Osteoblast (primary cell): ENCODE measurements around the gene DMKN. TPM values are rescaled to one million over a fixed set of nuclear protein-coding genes. Genes with fewer than 3 reads are reported as not detected.

Experiments
- DNase-seq: peaks from one replicate; pipeline ENCODE4 v3.0.0; 2011; ENCODE audit warnings: low spot score, mixed read lengths; ENCODE audit not compliant: insufficient read length; ENCODE audit errors: missing footprints
- H2AFZ ChIP-seq: 2 replicates; pipeline ENCODE4 v1.6.0; 2011; ENCODE audit warnings: mild to moderate bottlenecking, low read length
- H3K27ac ChIP-seq: 2 replicates; pipeline ENCODE4 v1.5.1; 2011; ENCODE audit warnings: mild to moderate bottlenecking, low read depth, low read length, moderate library complexity
- H3K27me3 ChIP-seq: 2 replicates; pipeline ENCODE4 v1.6.0; 2012; ENCODE audit warnings: mild to moderate bottlenecking, control low read depth, inconsistent platforms, low read length, moderate library complexity; ENCODE audit not compliant: insufficient read depth
- H3K36me3 ChIP-seq: 2 replicates; pipeline ENCODE4 v1.5.1; 2011; ENCODE audit warnings: mild to moderate bottlenecking, low read length, control low read depth, moderate library complexity; ENCODE audit not compliant: insufficient read depth
- H3K4me1 ChIP-seq: 2 replicates; pipeline ENCODE4 v1.5.1; 2011; ENCODE audit warnings: mild to moderate bottlenecking, low read length, control low read depth, moderate library complexity; ENCODE audit not compliant: insufficient read depth
- H3K4me2 ChIP-seq: 2 replicates; pipeline ENCODE4 v1.6.0; 2011; ENCODE audit warnings: mild to moderate bottlenecking, low read length; ENCODE audit not compliant: insufficient read depth
- H3K4me3 ChIP-seq: fragments of 200-600 bp; sonication (generic); 3 replicates; pipeline ENCODE4 v1.5.1; 2012; ENCODE audit warnings: mild to moderate bottlenecking, low read length, inconsistent platforms; ENCODE audit not compliant: insufficient read depth
- H3K79me2 ChIP-seq: 2 replicates; pipeline ENCODE4 v1.6.0; 2012; ENCODE audit warnings: mild to moderate bottlenecking, low read length, control low read depth, inconsistent platforms; ENCODE audit not compliant: insufficient read depth
- H3K9me3 ChIP-seq: 2 replicates; pipeline ENCODE4 v1.5.1; 2011; ENCODE audit warnings: low read depth, low read length, control low read depth
- H4K20me1 ChIP-seq: 2 replicates; pipeline ENCODE4 v1.6.0; 2012; ENCODE audit warnings: mild to moderate bottlenecking, low read length, control low read depth; ENCODE audit not compliant: insufficient read depth
- total RNA-seq: library from RNA; depleted of rRNA; stranded (reverse); fragments of >200 nt; gene quantifications from 2 replicates; pipeline ENCODE4 v1.2.3, GENCODE V29; 2012
- TF ChIP-seq, protein P1 (sequence below): IDR thresholded peaks from 2 replicates; pipeline ENCODE4 v1.5.1; 2011; ENCODE audit warnings: mild to moderate bottlenecking, low read depth, low read length, moderate library complexity; ENCODE audit errors: extremely low read depth

Gene DMKN
- total RNA-seq, 1 donor: 24.2 TPM

DNA sequence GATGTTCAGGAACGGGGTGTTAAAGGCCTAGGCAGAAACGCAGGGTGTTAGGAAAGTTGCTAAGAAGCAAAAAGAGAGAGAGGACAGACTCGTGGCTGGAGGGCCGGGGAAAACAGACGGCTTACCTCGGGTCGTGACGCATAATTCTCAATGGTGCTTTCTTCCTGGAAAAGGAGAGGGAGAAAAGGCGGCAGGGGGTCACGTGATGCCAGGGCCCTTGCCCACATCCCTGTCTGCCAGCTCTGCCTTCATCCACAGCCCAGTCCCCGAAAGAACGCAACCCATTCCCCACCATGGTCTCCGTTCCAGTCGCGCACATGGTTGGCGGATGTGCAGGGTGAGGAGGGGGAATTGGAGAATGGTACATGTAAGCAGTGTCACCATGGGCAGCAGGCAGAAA lies 24.8 kb downstream of the DMKN start:
- no peak overlapping the region for H3K27ac ChIP-seq
- peaks cover 12% of the 10 kb centered on the region for H3K27me3 ChIP-seq
- H2AFZ ChIP-seq: no peak overlapping the region
- no peaks in the 10 kb centered on the region for H3K4me1 ChIP-seq
- no peaks in the 10 kb centered on the region for H3K36me3 ChIP-seq
- DNase-seq: no peak
- TF ChIP-seq, protein P1, sequence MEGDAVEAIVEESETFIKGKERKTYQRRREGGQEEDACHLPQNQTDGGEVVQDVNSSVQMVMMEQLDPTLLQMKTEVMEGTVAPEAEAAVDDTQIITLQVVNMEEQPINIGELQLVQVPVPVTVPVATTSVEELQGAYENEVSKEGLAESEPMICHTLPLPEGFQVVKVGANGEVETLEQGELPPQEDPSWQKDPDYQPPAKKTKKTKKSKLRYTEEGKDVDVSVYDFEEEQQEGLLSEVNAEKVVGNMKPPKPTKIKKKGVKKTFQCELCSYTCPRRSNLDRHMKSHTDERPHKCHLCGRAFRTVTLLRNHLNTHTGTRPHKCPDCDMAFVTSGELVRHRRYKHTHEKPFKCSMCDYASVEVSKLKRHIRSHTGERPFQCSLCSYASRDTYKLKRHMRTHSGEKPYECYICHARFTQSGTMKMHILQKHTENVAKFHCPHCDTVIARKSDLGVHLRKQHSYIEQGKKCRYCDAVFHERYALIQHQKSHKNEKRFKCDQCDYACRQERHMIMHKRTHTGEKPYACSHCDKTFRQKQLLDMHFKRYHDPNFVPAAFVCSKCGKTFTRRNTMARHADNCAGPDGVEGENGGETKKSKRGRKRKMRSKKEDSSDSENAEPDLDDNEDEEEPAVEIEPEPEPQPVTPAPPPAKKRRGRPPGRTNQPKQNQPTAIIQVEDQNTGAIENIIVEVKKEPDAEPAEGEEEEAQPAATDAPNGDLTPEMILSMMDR: no peak
- H3K79me2 ChIP-seq: no peaks in the 10 kb centered on the region
- H3K4me2 ChIP-seq: no peak overlapping the region
- H3K9me3 ChIP-seq: no peaks in the 10 kb centered on the region
- no peaks in the 10 kb centered on the region for H4K20me1 ChIP-seq
- H3K4me3 ChIP-seq: no peak overlapping the region

DNA sequence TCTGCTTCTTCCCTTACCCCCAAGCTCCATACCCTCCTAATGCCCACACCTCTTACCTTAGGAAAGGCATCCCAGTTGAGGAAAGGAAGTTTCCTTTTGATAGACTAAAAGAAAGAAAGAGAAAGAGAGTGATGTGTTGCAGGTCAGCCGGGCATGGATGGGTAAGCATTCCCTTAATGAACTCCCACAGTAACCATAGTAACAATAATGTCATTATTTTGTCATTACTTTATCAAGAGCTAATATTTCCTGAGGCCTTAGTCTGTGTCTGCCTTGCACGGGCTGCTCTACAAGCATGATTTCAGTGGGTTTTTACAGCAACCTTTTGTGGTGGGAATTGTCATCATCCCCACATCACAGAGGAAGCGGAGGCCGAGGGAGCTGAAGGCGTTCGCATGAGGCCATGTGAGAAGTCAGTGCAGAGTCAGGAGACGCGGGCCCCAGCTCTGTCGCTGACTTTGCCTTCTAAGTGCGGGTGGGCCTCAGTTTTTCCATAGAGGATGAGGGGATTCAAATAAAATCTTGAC lies 25.7 kb downstream of the DMKN start:
- H3K4me1 ChIP-seq: no peaks in the 10 kb centered on the region
- H4K20me1 ChIP-seq: no peaks in the 10 kb centered on the region
- no peaks in the 10 kb centered on the region for H3K79me2 ChIP-seq
- TF ChIP-seq, protein P1: no peak
- H2AFZ ChIP-seq: no peak overlapping the region
- no peak for DNase-seq
- H3K27ac ChIP-seq: no peak overlapping the region
- H3K27me3 ChIP-seq: peaks cover 9% of the 10 kb centered on the region
- H3K4me2 ChIP-seq: no peak overlapping the region
- no peaks in the 10 kb centered on the region for H3K36me3 ChIP-seq
- no peaks in the 10 kb centered on the region for H3K9me3 ChIP-seq
- H3K4me3 ChIP-seq: no peak overlapping the region

DNA sequence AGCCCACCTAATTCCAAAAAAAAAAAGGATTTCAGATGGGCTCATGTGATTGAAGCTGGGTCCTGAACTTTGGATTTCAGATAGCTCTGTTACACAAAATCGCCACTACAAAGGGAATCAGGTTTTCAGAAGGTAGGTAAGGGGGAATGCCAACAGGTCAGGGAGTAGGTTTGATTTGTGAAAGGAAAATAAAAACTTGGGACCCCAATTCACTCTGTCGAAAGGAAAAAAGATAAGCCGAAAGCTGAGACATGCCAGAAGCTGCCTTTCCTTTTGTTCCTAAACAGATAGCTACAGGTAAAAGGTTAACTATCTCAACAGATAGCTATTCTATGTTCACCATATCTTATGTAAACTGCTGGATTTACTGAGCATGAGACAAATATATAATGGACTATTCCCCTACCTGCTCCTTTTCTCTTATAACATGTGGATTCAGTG lies 27.2 kb downstream of the DMKN start:
- Histone ChIP-seq H3K4me3 (no peak overlapping the region), H2AFZ (no peak overlapping the region), H3K79me2 (no peaks in the 10 kb centered on the region), H3K4me1 (no peaks in the 10 kb centered on the region), H3K27me3 (no peaks in the 10 kb centered on the region), H4K20me1 (no peaks in the 10 kb centered on the region), H3K9me3 (no peaks in the 10 kb centered on the region), H3K36me3 (no peaks in the 10 kb centered on the region), H3K4me2 (no peak overlapping the region), H3K27ac (no peak overlapping the region)
- DNase-seq: no peak
- TF ChIP-seq, protein P1: no peak

DNA sequence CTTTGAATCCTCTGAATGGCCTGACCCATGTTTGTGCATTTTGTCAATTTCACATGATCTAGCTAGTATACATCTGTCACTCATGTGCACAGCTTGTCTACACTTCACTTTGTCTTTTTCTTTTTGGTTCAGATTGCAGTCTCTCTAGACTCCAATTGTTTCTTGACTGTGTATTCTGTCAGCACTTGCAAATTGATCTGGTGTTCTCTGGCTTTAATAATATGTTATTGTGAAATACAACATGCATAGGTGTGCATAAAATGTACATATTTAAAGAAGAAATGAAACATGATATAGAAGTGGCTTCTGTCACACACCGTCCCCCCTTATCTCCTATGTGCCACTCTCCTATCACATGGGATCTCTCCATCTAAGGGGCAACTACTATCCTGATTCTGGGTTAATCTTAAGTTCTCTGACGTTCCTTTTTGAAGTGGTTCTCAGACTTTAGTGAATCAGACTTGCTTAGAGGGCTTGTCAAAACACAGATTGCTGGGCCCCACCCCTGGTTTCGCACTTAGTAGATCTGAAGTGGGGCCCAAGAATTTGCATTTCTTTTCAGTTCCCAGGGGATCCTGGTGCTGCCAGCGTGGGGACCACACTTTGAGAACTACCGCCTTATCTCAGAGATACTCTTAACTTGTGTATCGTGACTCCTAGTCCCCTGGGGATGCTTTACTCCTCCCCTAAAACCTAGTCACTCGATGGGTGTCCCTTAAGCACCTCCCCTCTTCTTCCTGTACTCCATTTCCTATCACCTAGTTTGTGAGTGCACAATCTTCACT lies 29.0 kb downstream of the DMKN start:
- no peak for DNase-seq
- H3K4me1 ChIP-seq: no peaks in the 10 kb centered on the region
- no peaks in the 10 kb centered on the region for H3K9me3 ChIP-seq
- H3K4me3 ChIP-seq: no peak overlapping the region
- no peak overlapping the region for H3K4me2 ChIP-seq
- H3K79me2 ChIP-seq: no peaks in the 10 kb centered on the region
- no peaks in the 10 kb centered on the region for H3K36me3 ChIP-seq
- no peak overlapping the region for H2AFZ ChIP-seq
- H3K27ac ChIP-seq: no peak overlapping the region
- H4K20me1 ChIP-seq: no peaks in the 10 kb centered on the region
- TF ChIP-seq, protein P1: no peak
- H3K27me3 ChIP-seq: no peaks in the 10 kb centered on the region
